Stimulated activated CD8-positive, alpha-beta memory T cell treated with anti-CD3 and anti-CD28 coated beads, Interleukin-4, amount 100 ng/mL, for 1 hour (primary cell): ENCODE results near the gene KIF1A.
"Not testable (repeated sequence)": the region's sequence is repeated elsewhere in the genome, so short reads cannot be mapped to it uniquely, and the experiment has no call there.

ENCODE experiments used
- DNase-seq, 2 donors: peaks; one replicate each; pipeline ENCODE4 v3.0.0-alpha.2; 2020; ENCODE audit warnings: low read depth in 2 of 2, low spot score in 1 of 2

KIF1A gene

GRCh38 chr2:240788482-240788881 lies 31.5 kb downstream of the KIF1A start:
- DNase-seq, result no peak

- no peak for DNase-seq
Observed at GRCh38 chr2:240787521-240788472, 32.2 kb downstream of the KIF1A start.

GRCh38 chr2:240786871-240787311 lies 33.1 kb downstream of the KIF1A start:
- DNase-seq, result no peak

GRCh38 chr2:240786355-240786841 lies 33.6 kb downstream of the KIF1A start:
- DNase-seq, result no peak

GRCh38 chr2:240785424-240786335 lies 34.3 kb downstream of the KIF1A start:
- no peak for DNase-seq

GRCh38 chr2:240784629-240785423 lies 35.2 kb downstream of the KIF1A start:
- no peak for DNase-seq

- DNase-seq, result no peak
Observed at GRCh38 chr2:240783819-240784621, 36.0 kb downstream of the KIF1A start.

- no peak for DNase-seq
Observed at GRCh38 chr2:240782886-240783818, 36.9 kb downstream of the KIF1A start.

- DNase-seq, result no peak
Observed at GRCh38 chr2:240782221-240782885, 37.7 kb downstream of the KIF1A start.

GRCh38 chr2:240781471-240782220 lies 38.4 kb downstream of the KIF1A start:
- no peak for DNase-seq

- DNase-seq, result no peak
Observed at GRCh38 chr2:240780023-240780700, 39.9 kb downstream of the KIF1A start.

- not testable (repeated sequence) for DNase-seq
Observed at GRCh38 chr2:240779250-240779832, 40.7 kb downstream of the KIF1A start.

- DNase-seq, result no peak
Observed at GRCh38 chr2:240778426-240778825, 41.6 kb downstream of the KIF1A start.

- no peak for DNase-seq
Observed at GRCh38 chr2:240777456-240778212, 42.4 kb downstream of the KIF1A start.

- no peak for DNase-seq
Observed at GRCh38 chr2:240775905-240776304, 44.1 kb downstream of the KIF1A start.

GRCh38 chr2:240774856-240775255 lies 45.2 kb downstream of the KIF1A start:
- no peak for DNase-seq
